Type B pancreatic cell (in vitro differentiated cells): ENCODE data around the gene MST1R. TPM values are rescaled to one million over a fixed set of nuclear protein-coding genes. Genes with fewer than 3 reads are reported as not detected.

Experiments used
- DNase-seq: peaks from one replicate; pipeline ENCODE4 v3.0.0; 2021; ENCODE audit warnings: mixed read lengths; ENCODE audit not compliant: unreplicated experiment; ENCODE audit errors: extremely low spot score
- H3K27ac Mint-ChIP-seq: 2 replicates; pipeline ENCODE4 v1.8.0; 2021; ENCODE audit warnings: mild to moderate bottlenecking, mixed read lengths
- H3K27me3 Mint-ChIP-seq: 2 replicates; pipeline ENCODE4 v1.8.0; 2021; ENCODE audit warnings: mixed read lengths
- H3K36me3 Mint-ChIP-seq: 2 replicates; pipeline ENCODE4 v1.8.0; 2021; ENCODE audit warnings: mixed read lengths
- H3K4me1 Mint-ChIP-seq: one replicate; pipeline ENCODE4 v1.8.0; 2021; ENCODE audit warnings: mixed read lengths; ENCODE audit not compliant: unreplicated experiment
- H3K4me3 Mint-ChIP-seq: 2 replicates; pipeline ENCODE4 v1.8.0; 2021; ENCODE audit warnings: mild to moderate bottlenecking, mixed read lengths
- H3K9me3 Mint-ChIP-seq: 2 replicates; pipeline ENCODE4 v1.8.0; 2021; ENCODE audit warnings: mixed read lengths
- CTCF ChIP-seq: fragments of 200-600 bp; sonication (generic); conservative IDR thresholded peaks from 2 replicates; pipeline ENCODE4 v1.5.0; 2021; ENCODE audit warnings: antibody characterized with exemption, mild to moderate bottlenecking
- total RNA-seq: library from RNA; stranded (reverse); gene quantifications from 2 replicates; pipeline ENCODE4 v1.2.1, GENCODE V29; 2021; ENCODE audit warnings: low replicate concordance

MST1R gene
- total RNA-seq, 1 donor from 2014 or later, result 5.3 TPM

DNA sequence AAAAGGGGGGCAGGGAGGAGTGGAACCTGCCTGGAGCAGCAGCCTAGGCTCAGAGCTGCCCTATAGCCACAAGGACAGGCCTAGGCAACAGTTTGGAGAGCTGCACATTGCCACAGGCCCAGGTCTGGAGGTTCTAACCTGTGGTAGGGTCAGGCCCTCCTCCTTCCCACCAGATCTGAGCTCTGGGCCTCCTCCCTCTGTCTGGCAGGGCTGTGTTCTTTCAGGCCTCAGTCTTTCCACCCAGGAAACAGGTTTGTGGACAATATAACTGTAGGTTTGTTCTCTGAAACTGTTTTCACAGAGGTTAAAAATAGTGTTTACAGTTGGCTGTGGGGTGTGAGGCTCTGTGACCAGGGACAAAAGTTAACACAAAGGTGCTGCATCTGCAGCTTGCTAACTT is 25.0 kb downstream of the MST1R start:
- no peaks in the 10 kb centered on the region for H3K9me3 Mint-ChIP-seq
- H3K27ac Mint-ChIP-seq, result no peak overlapping the region
- TF ChIP-seq CTCF, result no peak

GRCh38 chr3:49877716-49878115 is 26.0 kb downstream of the MST1R start:
- no peaks in the 10 kb centered on the region for H3K9me3 Mint-ChIP-seq
- no peak overlapping the region for H3K4me3 Mint-ChIP-seq
- DNase-seq, result no peak
- no peaks in the 10 kb centered on the region for H3K36me3 Mint-ChIP-seq
- no peak overlapping the region for H3K27ac Mint-ChIP-seq
- H3K27me3 Mint-ChIP-seq, result no peaks in the 10 kb centered on the region
- peaks cover 9% of the 10 kb centered on the region for H3K4me1 Mint-ChIP-seq
- TF ChIP-seq CTCF, result no peak

More for the DNA sequence above, 25.0 kb downstream of the MST1R start:
- DNase-seq, result no peak
- Mint-ChIP-seq H3K4me1 (peaks cover 9% of the 10 kb centered on the region), H3K36me3 (no peaks in the 10 kb centered on the region), H3K27me3 (peaks cover under 1% of the 10 kb centered on the region), H3K4me3 (no peak overlapping the region)

- Mint-ChIP-seq H3K27me3 (peaks cover 8% of the 10 kb centered on the region), H3K4me3 (no peak overlapping the region), H3K27ac (no peak overlapping the region), H3K4me1 (peaks cover 7% of the 10 kb centered on the region), H3K9me3 (no peaks in the 10 kb centered on the region), H3K36me3 (no peaks in the 10 kb centered on the region)
- no peak for TF ChIP-seq CTCF
- DNase-seq, result no peak
These were observed 27.1 kb downstream of the MST1R start for GRCh38 chr3:49876567-49876966.

DNA sequence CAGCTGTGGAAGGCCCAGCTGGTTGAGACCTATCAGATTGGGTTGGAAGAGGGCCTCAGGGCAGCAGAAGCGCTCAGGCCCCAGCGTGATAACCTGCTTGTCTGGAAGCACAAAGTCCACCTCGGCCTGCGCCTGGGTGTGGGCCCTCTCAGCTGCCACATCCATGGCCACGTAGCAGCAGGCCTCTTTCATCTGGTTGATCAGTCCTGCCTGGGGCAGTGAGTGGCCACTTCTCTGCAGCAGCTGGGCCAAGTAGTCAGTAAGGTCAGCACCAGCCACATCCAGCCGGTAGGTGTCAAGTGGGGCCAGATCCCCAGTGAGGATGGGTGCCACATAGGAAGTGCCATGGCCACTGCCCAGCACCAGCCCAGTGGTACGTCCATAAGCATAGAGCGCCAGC is 30.1 kb downstream of the MST1R start:
- TF ChIP-seq CTCF, result no peak
- H3K27ac Mint-ChIP-seq, result no peak overlapping the region
- H3K4me1 Mint-ChIP-seq, result peaks cover 6% of the 10 kb centered on the region
- H3K9me3 Mint-ChIP-seq, result no peaks in the 10 kb centered on the region
- H3K27me3 Mint-ChIP-seq, result peaks cover 26% of the 10 kb centered on the region
- no peaks in the 10 kb centered on the region for H3K36me3 Mint-ChIP-seq
- DNase-seq, result no peak
- no peak overlapping the region for H3K4me3 Mint-ChIP-seq

DNA sequence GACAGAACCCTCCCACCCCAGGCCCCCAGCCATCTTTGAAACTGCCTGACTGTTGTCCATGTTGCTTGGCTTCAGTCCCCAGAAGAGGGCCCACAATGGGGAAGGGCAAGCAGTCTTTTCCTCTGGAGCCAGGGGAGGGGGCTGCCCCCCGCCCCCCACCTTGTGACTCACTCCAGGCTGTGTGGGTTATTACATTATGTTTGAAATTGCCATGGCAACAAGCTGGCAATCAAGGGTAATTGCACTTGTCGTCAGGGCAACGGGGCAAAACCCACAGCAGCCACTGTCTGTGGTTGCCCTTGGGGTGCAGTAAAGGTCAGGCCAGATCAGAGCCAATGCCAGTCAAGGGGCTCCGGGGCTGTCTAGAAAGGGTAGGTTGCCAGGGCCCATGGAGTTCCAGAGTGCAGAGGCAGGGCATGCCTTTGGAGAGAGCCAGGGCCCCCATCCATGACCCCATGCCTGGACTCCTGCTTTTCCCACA is 30.8 kb downstream of the MST1R start:
- no peak for TF ChIP-seq CTCF
- no peaks in the 10 kb centered on the region for H3K9me3 Mint-ChIP-seq
- no peak overlapping the region for H3K4me3 Mint-ChIP-seq
- H3K27ac Mint-ChIP-seq, result no peak overlapping the region
- H3K36me3 Mint-ChIP-seq, result no peaks in the 10 kb centered on the region
- H3K4me1 Mint-ChIP-seq, result peaks cover 11% of the 10 kb centered on the region
- no peak for DNase-seq
- peaks cover 34% of the 10 kb centered on the region for H3K27me3 Mint-ChIP-seq

- H3K36me3 Mint-ChIP-seq, result no peaks in the 10 kb centered on the region
- peaks cover 15% of the 10 kb centered on the region for H3K4me1 Mint-ChIP-seq
- H3K4me3 Mint-ChIP-seq, result no peak overlapping the region
- no peak for TF ChIP-seq CTCF
- H3K27me3 Mint-ChIP-seq, result peaks cover 44% of the 10 kb centered on the region
- no peaks in the 10 kb centered on the region for H3K9me3 Mint-ChIP-seq
- H3K27ac Mint-ChIP-seq, result no peak overlapping the region
- DNase-seq, result no peak
These were observed 32.0 kb downstream of the MST1R start for GRCh38 chr3:49871531-49872153.
